ENCODE data around the gene TPCN1. TPM values are rescaled to one million over a fixed set of nuclear protein-coding genes. Genes with fewer than 3 reads are reported as not detected.

TPCN1 gene
- total RNA-seq, 1 donor: 16.4 TPM

DNA sequence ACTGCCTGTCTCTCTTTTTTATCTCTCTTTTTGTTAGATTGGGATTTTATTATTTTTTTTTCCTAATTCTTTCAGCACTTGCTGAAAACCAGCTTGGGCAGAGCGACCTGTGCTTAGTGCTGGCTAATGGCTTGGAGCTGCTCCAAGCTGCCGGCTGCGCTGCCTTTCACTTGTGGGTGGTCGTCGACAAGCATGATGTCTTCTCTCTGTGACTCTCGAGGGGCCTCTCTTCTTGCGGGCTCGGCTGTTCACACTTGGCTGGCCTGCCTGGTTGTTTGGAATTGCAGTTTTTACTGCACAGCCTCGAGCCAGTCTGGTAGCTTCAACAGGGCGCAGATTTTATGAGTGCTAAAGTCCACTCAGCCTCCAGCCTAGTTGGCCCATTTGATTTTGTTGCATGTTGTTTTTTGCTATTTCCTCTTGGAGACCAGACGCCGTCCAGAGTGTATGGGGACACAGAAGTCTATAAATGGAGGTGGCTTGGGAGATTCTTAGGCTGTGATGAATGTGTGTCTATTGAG is 18.6 kb downstream of the TPCN1 start:
- no peak for DNase-seq (ENCODE audit: low read depth in 2 of 3, low spot score in 2 of 3)

DNA sequence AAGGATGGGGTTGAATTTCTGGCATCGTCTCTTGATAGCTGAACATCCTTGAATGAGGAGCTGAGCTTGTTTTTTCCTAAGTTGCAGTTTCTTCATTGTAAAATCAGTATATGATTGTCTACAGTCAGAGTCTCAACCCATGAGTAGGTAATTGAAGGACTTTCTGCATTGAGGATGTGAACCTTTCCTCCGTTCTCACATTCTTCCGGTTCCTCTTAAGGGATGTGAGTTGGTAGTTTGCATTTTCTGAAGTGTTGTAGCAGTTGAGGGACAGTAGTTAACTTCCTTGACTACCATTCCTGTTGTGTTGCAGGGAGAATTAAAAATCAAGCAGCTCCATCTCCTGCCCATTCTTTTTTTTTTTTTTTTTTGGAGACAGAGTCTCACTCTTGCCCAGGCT is 19.1 kb downstream of the TPCN1 start:
- DNase-seq (ENCODE audit: low read depth in 2 of 3, low spot score in 2 of 3): peak in 1 of 3 donors; percentile 20

DNA sequence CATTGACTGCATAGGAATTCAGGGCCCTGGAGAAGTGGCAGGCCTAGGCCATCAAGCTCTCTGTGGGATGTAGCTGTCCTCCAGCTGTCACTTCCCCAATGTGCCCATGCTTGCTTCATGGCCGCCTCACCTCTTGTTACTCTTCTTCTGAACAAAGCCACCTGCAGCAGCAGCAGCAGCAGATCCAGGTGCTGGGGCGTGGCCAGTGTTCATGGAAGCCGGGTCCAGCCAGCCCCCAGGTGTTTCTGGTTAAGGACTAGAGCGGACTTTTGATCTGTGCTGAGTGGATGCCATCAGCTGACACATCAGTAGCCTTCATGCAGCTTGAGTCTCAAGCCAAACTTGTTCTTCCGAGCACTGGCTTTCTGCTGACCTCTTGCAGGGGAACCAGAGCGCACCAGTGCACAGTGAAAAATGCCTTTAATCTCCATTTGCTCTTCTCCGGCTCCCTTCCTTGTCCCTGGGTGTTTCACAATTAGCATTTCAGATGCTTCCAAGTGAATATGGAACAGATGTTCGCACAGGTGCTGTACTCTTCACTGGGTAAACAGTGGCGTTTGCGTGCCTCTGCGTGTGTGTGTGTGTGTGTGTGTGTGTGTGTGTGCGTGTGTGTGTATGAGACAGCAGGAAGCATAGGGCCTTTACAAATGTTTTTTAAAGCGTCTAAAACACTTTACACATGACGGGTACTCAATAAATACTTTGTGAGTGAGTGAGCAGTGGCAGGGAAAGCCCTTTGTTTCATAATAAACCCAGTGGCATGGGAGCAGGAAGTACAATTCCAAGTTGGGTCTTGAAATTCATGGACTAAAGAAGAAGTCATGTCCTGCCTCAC is 20.1 kb downstream of the TPCN1 start:
- no peak for DNase-seq (ENCODE audit: low read depth in 2 of 3, low spot score in 2 of 3)

- DNase-seq (ENCODE audit: low read depth in 2 of 3, low spot score in 2 of 3): no peak
Observed at GRCh38 chr12:113242026-113242418, 20.8 kb downstream of the TPCN1 start.

DNA sequence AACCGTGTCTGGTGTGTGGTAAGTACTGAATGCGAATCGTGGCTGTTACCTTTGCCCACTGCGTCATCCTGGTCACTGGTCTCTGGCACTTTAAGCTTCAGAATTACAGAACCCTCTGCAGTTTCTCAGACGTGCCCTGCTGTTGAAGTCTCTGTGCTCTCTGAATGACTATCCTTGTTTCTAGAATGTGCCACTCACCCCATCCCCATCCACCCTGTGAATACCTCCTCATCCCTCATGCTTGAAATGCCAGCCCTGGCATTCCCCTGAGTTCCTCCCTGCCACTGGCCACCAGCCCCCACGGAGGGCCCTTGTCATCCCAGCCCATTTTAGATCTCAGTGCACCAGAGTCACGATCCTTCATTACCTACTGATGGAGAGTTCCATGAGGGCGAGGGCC is 21.3 kb downstream of the TPCN1 start:
- DNase-seq (ENCODE audit: low read depth in 2 of 3, low spot score in 2 of 3): no peak

GRCh38 chr12:113244047-113244460 is 22.8 kb downstream of the TPCN1 start:
- no peak for DNase-seq (ENCODE audit: low read depth in 2 of 3, low spot score in 2 of 3)

- no peak for DNase-seq (ENCODE audit: low read depth in 2 of 3, low spot score in 2 of 3)
Observed at GRCh38 chr12:113244478-113244958, 23.3 kb downstream of the TPCN1 start.

- peak in 1 of 3 donors; percentile 39 for DNase-seq (ENCODE audit: low read depth in 2 of 3, low spot score in 2 of 3)
Observed at GRCh38 chr12:113245695-113246477, 24.6 kb downstream of the TPCN1 start.

- no peak for DNase-seq (ENCODE audit: low read depth in 2 of 3, low spot score in 2 of 3)
Observed at GRCh38 chr12:113246478-113247122, 25.3 kb downstream of the TPCN1 start.

- peak in 2 of 3 donors; percentile 31 to 53 for DNase-seq (ENCODE audit: low read depth in 2 of 3, low spot score in 2 of 3)
Observed at GRCh38 chr12:113247123-113248050, 26.1 kb downstream of the TPCN1 start.

DNA sequence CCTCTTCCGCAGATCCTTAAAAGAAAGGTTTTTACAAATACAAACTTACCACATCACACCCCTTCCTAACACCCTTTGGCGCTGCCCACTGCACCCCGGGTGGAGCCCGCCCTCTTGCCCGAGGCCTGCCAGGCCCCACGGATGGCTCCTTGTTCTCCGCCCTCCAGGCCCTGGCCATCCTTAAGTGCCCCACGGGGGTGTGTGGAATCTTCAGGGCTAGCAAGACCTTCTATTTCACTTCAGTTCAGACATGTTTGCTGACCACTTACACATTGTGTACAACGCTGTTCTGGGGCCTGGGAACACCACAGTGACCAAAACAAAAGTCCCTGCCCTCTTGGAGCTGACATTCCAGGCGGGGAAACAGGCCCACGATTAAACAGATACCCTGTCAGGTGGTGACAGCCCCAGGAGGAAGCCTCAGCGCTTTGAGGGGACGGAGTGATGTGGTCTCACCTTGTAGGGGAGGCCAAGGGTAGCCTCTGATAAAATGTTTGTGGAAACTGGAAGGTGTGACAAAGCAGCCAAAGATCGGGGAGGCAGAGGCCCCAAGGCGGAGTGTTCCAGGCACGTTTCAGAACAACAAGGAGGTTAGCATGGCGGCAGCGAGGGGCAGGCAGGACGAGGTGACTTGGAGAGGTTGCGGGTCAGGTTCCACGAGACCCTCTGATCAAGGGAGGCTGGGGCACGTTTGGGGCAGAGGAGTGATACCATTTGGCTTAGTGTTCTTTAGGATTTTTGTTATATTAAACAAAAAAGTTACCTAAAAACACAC is 27.0 kb downstream of the TPCN1 start:
- no peak for DNase-seq (ENCODE audit: low read depth in 2 of 3, low spot score in 2 of 3)

- DNase-seq (ENCODE audit: low read depth in 2 of 3, low spot score in 2 of 3): no peak
Observed at GRCh38 chr12:113248842-113249435, 27.7 kb downstream of the TPCN1 start.

- DNase-seq (ENCODE audit: low read depth in 2 of 3, low spot score in 2 of 3): no peak
Observed at GRCh38 chr12:113249546-113249945, 28.3 kb downstream of the TPCN1 start.

DNA sequence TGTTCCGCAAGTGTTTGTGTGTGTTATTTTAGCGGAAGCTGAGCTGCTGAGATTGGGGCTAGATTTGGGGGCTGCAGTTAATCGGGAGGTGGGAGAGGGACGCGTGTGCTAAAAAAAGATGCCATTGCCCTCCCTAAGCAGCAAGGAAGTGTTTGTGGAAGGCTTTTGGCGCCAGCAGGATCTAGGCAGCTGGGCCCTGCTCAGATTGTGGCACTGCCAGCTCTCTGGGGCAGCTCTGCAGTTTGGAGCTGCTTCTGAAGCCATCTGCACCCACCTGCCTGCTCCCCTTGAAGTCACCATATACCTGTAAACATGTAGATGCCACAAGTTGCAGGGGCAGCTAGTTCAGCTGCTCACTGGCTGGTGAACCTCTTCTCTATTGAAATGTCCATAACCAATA is 28.8 kb downstream of the TPCN1 start:
- no peak for DNase-seq (ENCODE audit: low read depth in 2 of 3, low spot score in 2 of 3)

- no peak for DNase-seq (ENCODE audit: low read depth in 2 of 3, low spot score in 2 of 3)
Observed at GRCh38 chr12:113251404-113252070, 30.3 kb downstream of the TPCN1 start.

DNA sequence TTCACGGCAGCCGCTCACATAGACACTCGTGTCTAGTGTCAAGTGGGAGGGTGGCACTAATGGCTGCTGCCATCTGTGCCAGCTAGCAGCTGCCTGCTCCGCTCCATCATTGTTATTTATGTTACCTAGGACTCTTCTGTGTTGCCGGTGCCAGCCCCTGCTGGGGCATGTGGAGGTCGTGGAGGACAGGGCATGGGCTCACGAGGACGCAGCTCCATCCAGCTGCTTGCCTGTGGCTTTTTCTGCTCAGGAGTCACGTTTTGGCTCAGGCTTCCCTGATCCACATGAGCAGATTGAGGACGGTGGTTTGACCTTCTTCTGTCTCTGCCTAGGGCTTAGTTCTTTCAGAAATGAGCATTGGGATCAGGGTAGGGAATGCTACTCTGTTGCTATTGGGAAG is 31.2 kb downstream of the TPCN1 start:
- DNase-seq (ENCODE audit: low read depth in 2 of 3, low spot score in 2 of 3): no peak

DNA sequence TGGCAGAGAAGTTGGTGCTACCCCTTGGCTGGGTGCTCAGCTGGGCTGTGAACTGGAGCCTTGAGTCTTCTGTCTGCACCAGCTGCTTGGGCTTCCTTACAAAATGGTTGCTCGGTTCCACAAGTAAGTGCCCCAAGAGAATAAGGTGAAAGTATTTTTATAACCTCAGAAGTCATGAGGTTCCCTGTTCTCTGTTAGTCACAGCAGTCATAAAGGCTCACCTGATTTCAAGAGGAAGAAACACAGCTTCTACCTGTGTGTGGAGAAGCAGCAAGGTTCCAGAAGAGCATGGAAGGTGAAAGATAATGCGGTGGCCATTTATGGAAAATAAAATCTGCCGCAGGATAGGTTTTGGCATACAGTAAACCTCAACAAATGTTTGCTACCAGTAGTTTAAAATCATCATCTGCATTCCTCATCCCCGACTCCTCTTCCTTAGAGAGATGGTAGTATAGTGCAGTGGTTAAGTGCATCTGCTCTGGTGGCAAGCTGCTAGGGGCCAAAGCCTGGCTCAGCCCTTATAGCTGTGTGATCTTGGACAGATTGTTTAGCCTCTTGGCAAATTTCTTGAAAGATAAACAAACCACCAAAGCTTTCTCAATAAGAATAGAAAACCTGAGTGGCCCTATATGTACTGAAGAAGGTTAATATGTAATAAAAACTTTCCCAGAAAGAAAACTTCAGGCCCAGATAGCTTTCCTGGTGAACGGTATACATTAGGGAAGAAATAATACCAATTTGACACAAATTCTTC is 32.4 kb downstream of the TPCN1 start:
- DNase-seq (ENCODE audit: low read depth in 2 of 3, low spot score in 2 of 3): no peak

- DNase-seq (ENCODE audit: low read depth in 2 of 3, low spot score in 2 of 3): no peak
Observed at GRCh38 chr12:113254298-113254697, 33.0 kb downstream of the TPCN1 start.
